Glomerular visceral epithelial cell (primary cell): ENCODE results near the gene MDM2.
"Not testable (repeated sequence)": the region's sequence is repeated elsewhere in the genome, so short reads cannot be mapped to it uniquely, and the experiment has no call there.

ENCODE experiments used
- DNase-seq: peaks from one replicate; pipeline ENCODE4 v3.0.0-alpha.2; 2016; ENCODE audit errors: extremely low spot score

The MDM2 gene

GRCh38 chr12:68785823-68786222, 22.2 kb upstream of the MDM2 start:
- DNase-seq = no peak

DNA sequence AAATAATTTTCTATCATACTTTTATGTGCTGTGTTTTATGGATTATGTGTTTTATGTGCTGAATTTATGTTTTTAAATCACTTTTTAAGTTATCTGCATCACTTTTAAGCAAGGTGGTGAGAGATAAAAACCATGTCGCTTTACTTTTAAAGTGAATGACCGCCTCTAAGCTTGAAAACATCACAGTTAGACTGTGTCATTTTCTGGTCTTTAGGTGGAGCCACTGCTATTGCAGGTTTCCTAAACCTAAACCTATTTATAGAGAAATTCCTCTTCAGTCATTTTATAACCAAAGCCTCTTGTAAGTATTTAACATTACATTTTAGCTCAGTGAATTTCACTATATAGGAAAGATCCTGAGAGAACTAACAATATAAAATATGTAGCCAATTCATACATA, 21.0 kb upstream of the MDM2 start:
- no peak for DNase-seq

DNA sequence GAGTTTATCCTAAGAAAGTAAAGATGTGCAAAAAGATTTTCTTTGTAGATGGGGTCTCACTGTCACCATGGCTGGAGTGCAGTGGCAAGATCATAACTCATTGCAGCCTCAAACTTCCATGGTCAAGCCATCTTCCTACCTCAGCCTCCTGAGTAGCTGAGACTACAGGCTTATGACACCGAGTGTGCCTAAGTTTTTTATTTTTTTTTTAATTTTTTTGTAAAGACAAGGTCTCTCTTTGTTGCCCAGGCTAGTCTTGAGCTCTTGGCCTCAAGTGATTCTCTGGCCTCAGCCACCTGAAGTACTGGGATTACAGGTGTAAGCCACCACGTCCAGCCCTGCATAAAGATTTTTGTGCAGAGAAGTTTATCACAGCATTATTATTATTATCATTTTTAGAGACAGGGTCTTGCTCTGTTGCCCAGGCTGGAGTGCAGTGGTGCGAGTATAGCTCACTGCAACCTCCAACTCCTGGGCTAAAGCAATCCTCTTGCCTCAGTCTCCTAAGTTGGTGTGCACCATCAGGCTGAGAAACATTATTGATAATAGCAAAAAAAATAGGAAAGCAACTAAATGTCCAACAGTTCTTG, 19.3 kb upstream of the MDM2 start:
- DNase-seq = no peak

DNA sequence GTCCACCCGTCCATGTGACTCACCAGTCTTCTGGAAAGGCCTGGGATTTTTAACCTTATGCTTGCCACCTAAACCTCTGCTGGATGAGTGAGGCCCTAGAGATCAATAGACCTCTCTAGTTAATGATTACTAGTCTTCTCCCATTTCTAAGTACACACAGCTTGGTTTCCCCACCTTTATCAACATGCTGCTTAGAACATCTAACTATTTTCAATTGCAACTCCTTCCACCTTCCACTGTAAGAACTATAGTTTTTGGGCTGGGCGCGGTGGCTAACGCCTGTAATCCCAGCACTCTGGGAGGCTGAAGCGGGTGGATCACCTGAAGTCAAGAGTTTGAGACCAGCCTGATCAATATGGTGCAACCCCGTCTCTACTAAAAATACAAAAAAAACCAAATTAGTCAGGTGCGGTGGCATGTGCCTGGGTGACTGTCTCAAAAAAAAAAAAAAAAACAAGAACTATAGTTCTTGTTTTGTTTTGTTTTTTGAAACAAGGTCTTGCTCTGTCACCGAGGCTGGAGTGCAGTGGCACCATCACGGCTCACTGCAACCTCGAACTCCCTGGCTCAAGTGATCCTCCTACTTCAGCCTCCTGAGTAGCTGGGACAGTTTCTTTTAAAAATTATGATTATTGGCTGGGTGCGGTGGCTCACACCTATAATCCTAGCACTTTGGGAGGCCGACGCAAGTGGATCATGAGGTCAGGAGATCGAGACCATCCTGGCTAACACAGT, 18.7 kb upstream of the MDM2 start:
- no peak for DNase-seq

- DNase-seq = no peak
These were observed 17.7 kb upstream of the MDM2 start for GRCh38 chr12:68790081-68790951.

DNA sequence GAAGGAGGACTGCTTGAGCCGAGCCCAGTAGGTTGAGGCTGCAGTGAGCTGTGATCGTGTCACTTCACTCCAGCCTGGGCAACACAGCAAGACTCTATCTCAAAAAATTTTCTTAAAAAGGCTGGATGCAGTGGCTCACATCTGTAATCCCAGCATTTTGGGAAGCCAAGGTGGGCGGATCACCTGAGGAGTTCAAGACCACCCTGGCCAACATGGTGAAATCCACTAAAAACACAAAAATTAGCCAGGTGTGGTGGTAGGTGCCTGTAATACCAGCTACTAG, 17.1 kb upstream of the MDM2 start:
- DNase-seq = no peak

GRCh38 chr12:68791897-68792481, 16.0 kb upstream of the MDM2 start:
- no peak for DNase-seq

DNA sequence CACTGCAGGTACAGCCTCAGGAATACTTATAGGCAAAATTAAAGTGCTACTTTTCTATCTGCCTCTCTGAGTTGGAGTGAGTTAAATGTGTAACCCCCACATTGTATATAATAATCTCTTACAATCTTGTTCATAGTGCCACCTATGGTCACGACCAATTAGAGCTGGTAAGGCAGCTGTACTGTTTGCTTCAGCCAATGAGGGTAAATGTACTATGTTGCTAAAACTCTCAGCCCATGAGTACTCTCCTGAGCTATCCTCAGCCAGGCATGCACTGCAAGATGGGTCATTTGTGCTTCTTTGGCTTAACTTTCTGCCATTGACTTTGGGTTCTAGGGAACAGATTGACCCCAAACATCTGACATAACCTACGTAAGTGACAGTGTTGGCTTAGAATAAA, 15.0 kb upstream of the MDM2 start:
- peak; percentile 33 for DNase-seq

GRCh38 chr12:68793436-68793835, 14.5 kb upstream of the MDM2 start:
- DNase-seq = no peak

GRCh38 chr12:68793975-68794652, 13.9 kb upstream of the MDM2 start:
- DNase-seq = no peak

DNA sequence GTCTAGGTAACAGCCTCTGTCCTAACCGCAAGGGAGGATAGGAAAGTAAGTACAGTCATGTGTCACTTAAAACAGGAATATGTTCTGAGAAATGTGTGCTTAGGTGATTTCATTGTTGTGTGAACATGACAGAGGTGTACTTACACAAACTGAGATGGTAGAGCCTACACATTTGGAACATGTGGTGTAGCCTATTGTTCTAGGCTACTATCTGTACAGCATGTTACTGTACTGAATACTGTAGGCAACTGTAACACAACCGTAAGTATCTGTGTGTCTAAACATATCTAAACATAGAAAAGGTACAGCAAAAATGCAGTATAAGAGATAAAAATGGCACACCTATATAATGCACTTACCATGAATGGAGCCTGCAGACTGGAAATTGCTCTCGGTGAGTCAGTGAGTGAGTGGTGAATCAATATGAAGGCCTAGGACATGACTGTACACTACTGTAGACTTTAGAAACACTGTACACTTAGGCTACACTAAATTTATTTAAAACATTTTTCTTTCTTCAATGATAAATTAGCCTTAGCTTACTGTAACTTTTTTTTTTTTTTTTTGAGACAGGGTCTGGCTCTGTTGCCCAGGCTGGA, 13.2 kb upstream of the MDM2 start:
- DNase-seq = peak; percentile 27

GRCh38 chr12:68796399-68796798, 11.6 kb upstream of the MDM2 start:
- DNase-seq = no peak

GRCh38 chr12:68798882-68799234, 9.1 kb upstream of the MDM2 start:
- DNase-seq = no peak

GRCh38 chr12:68800294-68800693, 7.7 kb upstream of the MDM2 start:
- no peak for DNase-seq

- not testable (repeated sequence) for DNase-seq
These were observed 6.9 kb upstream of the MDM2 start for GRCh38 chr12:68801124-68801523.

DNA sequence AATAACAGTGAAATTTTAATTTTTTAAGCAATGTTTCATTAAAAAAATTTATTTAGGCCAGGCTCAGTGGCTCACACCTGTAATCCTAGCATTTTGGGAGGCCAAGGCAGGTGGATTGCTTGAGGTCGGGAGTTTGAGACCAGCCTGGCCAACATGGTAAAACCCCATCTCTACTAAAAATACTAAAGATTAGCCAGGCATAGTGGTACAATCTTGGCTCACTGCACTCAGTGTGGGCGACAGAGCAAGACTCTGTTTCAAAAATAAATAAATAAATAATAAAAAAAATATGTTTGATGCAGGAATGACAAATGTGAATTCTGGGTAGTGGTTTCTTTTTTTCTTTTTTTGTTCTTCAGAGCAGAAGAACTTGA, 5.6 kb upstream of the MDM2 start:
- DNase-seq = not testable (repeated sequence)

- not testable (repeated sequence) for DNase-seq
These were observed 4.9 kb upstream of the MDM2 start for GRCh38 chr12:68802911-68803651.

GRCh38 chr12:68803948-68804656, 3.9 kb upstream of the MDM2 start:
- no peak for DNase-seq

DNA sequence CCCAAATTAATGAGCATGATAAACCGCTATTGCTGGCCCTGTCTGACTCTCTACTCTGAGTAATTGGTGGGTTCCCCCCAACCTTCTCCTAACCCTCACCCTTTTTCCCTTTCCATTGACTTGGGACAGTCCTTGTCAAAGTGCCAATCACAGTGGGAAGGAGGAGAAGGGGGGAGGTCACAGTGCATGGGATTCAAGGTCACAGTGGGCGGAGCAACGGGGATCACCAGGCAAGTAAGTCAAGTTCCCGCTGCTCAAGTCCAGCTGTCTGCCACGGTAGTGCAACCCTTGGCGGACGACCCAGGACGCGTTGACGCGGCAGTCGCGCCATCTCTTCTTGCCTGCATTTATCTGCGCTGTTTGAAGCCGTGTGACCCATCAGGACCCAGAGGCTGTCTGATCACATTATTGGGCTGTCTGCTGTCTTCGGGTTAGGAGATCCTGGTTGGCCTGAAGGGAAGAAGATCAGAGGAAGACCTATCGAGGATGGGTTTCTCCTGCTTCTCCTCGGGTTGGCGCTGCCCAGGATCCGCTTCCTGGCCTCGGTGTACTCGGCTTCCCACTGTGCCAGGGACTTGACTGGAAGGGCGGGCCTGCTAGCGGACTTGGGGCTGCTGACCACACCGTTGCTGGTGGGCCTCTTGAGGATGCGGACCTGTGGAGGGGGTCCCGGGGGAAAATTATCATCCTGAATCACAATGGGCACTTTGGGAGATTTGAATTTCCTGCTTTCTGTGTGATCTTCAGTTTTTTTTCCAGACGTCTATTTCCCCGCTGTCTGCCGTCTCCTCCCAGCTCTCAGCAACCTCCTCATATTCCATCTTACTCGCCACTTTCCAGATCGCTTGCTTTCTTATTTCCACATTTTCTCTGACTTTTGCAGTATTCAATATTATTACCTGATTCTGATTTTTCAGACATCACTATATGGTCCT, 3.1 kb upstream of the MDM2 start:
- no peak for DNase-seq
